Stimulated activated CD8-positive, alpha-beta memory T cell treated with anti-CD3 and anti-CD28 coated beads, Interleukin-15, amount 100 ng/mL, for 4 hours (primary cell): Measurements from ENCODE around the gene IFI30.
"Not testable (repeated sequence)": the region's sequence is repeated elsewhere in the genome, so short reads cannot be mapped to it uniquely, and the experiment has no call there.

Source experiments
- DNase-seq, 2 donors: peaks; one replicate each; pipeline ENCODE4 v3.0.0-alpha.2; 2020; ENCODE audit warnings: low read depth in 2 of 2

IFI30 gene

DNA sequence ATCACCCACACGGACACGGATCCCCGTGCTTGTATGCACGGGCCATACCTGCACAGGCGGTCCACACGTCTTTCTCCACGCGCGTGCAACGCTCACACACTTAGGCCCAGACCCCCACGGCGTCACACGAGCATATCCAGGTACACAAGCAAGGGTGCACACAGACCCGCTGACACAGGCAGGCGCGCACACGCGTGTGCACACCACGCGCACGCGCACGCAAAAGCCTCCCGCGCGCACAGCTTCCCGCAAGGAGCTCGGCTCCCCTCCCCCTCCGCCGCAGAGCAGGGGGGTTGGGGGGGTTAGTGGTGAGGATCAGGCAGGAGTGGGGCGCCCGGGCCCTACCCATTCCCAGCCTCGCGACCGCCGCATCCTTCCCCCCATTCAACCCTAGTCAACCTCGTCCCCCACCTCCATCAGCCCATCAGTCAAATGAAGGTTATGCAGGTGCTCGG, 29.8 kb downstream of the IFI30 start:
- no peak for DNase-seq

DNA sequence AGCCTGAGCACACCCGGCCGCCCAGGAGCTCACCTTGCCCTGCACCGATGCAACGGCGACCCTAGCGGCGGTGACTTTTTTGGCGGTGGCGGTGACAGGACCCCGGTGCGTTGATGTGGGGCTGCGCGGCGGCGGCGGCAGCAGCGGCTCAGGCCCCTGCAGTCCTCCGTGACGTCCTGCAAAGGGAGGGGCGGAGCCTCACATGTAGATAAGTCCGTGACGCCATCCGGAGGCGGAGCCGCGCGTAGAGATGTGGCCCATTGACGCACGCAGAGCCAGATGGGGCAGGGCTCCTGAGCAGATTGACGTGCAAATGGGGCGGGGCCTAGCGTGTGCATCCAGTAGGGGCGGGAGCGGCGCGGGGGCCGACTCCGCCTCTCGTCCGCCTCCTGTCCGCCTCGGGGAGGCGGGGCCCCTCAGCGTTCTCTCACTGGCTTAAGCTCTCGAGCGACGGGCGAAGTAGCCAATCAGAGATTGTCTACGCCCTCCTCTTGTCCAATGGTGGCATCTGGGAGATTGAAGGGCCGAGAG, 30.3 kb downstream of the IFI30 start, which contains the start of gene RAB3A:
TSS of gene RAB3A (minus strand) at position 180 of the 531 bp plus-strand sequence. CDS start 1,302 bp downstream, outside the sequence.
- DNase-seq: peak; percentile 98 to 99

DNA sequence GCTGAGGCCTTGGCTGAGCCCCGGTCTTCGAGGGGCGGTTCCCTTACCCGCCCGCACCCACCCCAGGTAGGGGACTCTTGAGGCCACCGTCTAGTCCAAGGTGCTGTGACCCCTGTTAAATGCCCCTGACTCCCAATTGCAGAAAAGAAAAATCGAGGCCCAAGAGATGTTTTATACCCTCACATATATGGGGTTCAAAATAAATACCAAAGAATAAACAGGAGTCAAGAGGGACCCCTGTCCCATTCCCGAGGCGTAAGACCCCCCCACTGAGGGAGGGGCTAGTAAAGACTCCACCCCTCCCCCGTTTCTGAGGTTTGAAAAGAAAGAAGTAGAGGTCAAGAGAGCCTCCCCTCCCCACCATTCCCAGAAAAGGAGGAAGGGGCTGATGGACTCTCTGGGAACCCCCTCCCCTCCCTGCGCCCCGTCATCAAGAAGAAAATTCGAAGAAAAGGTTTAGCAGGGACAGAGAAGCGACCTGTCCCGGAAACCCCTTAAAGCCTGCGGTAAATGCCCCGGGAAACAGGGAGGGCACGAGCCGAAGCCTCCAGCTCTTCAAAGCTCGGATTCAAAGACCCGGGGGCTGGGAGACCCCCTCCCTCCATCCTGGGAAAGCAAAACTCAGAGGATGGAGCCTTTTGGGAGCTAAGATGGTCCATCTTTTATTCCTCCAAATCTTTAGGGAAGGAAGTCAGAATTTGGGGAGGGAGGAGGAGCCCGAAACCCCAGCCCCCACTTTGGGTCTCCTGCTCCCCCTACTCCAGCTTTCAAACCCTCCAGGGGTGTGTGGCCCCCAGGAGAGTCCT, 31.0 kb downstream of the IFI30 start:
- no peak for DNase-seq

DNA sequence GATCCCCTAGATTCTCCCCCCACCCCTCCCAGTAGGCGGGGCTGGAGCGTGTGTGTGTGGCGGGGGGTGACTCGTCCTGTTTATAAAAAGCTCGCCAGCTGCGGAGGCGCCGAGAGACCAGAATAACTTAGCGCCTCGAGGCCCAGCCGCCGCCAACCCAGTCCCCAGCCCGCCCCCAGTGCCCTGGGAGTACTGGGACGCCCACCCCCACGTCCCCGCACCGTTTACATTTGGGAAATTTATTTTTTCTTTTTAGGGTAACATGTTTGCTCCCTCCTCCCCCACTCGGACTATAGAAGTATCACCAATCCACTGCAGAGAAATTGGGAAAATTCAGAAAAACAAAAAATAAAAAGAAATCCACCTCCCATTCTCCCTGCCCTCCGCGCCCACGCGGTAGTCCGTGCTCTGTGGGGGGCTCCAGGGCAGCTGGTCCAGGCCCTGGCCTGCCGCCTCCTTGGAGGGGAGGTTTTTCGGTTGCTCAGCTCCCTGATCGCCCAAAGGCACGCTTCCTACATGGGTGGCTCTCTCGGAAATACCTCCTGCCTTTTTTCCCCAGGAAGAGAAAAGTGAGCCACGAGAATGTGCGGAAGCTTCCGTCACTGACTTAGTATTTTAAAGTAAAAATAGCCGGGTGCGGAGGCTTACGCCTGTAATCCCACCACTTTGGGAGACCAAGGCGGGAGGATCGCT, 31.7 kb downstream of the IFI30 start:
- no peak for DNase-seq

DNA sequence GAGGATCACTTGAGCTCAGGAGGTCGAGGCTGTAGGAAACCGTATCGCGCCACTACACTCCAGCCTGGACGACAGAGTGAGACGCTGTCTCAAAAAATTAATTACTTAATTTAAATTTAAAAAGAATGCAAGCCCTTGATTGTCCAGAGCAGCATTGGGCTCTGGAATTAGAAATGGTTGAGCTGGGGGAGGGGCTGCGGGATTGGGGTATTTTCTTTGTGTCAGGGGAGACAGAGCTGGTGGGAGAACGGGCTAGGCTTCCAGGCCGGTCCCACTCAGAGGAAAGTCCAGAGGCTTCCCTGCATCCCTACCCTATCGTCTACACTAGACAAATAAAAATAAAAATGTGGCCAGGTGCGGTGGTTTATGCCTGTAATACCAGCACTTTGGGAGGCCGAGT, 32.4 kb downstream of the IFI30 start:
- no peak for DNase-seq

DNA sequence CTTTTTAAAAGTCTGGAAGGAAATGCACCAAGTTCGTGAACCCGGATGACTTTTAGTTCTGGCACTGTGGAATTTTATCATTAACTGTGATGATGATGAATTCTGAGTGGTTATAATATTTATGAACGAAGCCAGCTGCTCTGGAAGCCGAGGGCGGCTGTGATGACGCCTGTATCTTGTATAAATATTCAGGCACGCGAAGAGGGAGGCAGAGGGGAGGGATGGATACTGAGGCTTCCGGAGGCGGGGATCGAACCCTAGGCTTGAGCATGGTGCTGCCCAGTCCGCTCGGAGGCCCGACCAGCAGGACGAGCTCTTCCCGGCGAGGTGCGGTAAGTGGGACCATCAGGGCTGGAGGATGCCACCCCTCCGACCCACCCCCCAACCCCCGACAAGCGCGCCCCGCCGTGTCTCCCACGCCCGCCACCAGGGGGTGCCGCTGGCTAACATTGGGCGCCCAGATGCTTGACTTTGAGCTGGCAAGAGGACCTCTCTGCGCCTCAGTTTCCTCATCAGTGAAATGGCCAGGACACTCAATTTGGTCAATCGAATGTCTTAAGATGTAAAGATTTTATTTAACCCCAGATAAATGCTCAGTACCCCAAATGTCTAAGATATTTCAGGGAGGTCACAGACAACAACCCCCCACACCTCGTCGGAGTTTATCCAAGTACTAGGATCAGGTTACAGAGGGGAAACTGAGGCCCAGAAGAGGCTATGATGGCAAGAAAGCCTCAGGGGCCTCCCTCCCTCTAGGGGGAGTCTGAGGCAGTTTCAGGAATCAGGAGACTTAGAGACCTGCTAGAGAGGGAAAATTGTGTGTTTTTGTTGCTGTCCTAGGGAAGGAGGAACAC, 34.7 kb downstream of the IFI30 start:
- no peak for DNase-seq

DNA sequence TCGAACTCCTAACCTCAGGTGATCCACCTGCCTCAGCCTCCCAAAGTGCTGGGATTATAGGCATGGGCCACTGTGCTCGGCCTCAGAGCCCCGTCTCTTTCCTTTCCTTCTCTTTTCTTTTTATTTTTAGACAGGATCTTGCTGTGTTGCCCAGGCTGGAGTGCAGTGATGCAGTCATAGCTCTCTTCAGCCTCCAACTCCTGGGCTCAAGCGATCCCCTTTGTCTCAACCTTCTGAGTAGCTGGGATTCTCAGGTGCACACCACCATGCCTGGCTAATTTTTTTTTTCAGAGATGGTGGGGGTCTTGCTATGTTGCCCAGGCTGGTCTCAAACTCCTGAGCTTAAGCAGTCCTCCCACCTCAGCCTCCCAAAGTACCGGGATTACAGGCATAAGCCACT, 36.3 kb downstream of the IFI30 start:
- not testable (repeated sequence) for DNase-seq

DNA sequence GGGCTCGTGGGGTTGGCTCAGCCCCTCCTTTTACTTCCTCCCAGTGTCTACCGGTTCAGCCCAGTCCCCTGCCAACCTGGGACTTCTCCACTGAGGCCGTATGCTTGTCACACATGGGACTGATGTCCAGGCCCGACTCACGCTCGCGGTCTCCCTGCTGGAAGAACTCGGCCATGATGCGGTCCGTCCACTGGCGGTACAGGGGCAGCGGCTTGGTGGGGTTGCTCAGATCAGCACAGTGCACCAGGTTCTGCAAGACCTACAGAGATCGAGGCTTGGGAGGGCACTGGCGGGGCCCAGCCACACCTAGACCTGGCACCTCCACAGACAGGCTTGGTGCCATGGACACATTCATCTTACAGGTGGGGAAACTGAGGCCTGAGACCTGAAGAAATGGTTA, 38.1 kb downstream of the IFI30 start:
- no peak for DNase-seq

DNA sequence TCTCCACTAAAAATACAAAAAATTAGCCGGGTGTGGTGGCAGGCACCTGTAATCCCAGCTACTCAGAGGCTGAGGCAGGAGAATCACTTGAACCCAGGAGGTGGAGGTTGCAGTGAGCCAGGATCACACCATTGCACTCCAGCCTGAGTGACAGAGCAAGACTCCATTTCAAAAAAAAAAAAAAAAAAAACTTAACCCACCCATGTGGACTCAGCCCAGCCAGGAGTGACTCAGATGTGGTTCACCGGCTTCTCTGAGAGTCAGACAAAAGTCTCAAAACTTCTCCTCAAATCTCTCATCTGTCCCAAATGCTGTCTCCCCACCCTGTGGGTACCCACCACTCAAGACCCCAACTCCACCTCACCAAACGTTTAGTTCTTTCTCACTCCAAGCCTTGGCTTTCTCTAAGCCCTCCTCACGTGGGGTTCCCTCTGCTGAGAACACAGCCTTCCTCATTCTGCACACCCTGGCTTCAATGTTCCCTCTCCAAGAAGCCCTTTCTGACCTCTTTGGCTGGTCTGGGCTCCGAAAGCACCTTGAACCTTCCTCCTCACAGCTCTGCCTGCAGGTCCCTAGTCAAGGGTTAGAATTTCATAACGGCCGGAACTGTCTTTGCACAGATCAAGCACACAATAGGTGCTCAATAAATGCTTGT, 41.3 kb downstream of the IFI30 start:
- no peak for DNase-seq

DNA sequence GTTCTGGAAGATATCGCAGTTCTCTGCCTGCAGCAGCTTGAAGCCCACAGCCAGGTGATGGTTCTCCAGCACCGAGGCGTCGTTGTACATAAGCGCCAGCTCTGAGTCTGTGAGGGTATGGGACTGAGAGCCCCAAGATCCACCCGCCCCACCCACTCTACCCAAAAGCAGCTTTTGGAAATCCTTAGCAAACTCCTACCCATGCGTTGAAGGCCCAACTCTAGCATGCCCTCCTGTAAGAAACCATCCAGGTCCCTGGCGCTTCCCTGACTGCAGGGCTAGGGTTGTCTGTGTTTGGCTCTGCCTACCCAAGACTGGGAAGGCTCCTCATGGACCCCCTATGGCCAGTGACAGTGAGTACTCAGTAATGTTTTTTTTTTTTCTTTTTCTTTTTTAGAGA, 43.2 kb downstream of the IFI30 start:
- DNase-seq: no peak

DNA sequence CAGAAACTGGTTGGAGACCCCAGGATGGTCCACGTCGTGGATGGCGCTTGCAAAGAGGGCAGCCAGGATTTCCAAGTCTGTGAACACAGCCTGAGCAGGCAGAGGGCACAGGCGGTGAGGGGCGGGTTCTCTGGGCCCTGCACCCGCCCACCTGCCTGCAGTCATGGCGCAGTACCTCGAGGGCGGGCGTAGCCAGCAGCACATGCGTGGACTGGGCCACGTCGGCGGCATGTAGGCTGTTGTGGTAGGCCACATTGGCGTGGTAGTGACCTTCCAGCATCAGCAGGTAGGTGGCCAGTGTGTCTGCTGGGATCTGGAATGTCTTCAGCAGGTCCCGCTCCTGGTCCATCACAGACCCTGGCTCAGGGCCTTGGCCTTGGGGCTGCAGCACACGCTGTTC, 44.5 kb downstream of the IFI30 start:
- no peak for DNase-seq

- DNase-seq: no peak
Measured at GRCh38 chr19:18218600-18218999, 45.0 kb downstream of the IFI30 start.

GRCh38 chr19:18219911-18220631, 46.5 kb downstream of the IFI30 start:
- DNase-seq: no peak

DNA sequence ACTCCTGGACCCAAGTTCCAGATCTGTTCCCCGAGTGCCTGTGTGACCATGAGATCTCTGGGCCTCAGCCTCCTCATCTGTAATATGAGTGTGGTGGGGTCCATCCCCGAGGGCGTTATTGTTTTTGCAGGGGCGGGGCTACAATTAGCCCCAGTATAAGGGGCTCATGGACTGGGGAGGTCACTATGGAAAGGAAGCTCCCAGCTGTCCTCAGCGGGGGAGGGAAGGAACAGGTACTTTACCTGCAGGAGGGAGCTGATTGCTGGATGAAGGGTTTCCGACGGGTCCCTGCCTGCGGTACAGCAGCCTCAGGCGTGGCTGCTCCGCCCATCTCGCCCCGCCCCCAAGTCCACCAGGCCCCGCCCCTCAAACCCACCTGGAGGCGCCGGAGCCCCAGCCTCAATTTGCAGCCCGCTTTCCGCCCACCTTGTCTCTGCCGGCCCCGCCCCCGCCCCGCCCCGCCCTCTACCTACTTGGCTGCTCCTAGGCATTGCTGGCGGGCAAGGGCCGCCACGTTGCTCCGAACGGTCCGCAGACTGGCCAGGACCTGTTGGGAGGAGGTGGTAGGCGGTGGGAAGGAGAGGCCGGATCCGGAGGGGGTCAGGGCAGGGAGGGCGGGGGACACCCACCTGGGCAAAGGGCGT, 47.1 kb downstream of the IFI30 start:
- DNase-seq: no peak

GRCh38 chr19:18221815-18222725, 48.5 kb downstream of the IFI30 start:
- DNase-seq: no peak

DNA sequence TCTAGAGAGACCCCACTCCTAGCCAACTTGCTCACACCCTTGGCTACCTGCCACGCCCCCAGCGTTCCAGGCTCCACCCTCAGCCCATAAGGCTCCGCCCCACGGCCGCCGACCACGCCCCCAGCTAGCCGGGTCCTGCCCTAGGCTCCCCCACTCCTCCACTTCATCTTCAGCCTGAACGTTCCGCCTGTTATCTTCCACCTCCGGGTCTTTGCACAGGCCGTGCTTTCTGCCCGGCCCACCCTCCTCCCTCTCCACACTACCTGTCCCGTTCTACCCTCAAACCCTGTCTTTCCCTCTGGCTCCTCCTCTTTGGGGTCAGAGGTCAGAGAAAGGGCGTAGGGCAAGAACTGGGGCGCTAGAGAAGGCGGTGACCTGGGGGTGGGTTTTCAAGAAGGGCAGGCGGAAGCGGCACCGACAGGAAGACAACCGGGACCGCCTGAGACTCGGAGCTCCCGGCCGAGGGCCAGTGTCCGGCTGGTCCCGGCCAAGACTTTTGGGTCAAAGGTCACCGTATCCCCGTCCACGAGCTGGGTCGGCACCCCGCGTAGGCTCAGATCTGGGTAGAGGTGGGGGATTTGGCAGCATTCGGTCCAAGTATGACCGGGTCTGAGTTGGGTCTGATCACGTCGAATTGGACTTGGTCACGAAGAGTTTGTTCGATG, 50.4 kb downstream of the IFI30 start:
- no peak for DNase-seq

GRCh38 chr19:18224525-18225354, 51.1 kb downstream of the IFI30 start:
- peak; percentile 51 to 53 for DNase-seq

DNA sequence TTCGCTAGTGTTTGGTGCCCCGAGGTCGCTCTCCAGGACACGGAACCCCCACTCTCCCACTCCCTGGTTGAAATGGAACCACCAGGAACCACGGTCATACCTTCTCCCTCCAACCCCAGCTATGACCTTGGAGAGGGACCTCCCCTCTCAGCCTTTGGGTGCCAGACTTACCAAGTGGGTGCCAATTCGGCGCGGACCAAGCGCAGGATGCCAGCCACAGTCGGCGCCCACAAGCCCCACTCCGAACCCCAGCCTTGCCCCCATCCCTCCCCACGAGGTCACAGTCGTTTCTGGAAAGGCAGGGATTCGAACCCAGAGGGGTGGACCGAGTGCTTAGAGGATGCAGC, 51.7 kb downstream of the IFI30 start:
- DNase-seq: no peak
